ENCODE data around the gene KIFC3. TPM values are rescaled to one million over a fixed set of nuclear protein-coding genes. Genes with fewer than 3 reads are reported as not detected.

The KIFC3 gene
- total RNA-seq, 2 experiments from 2014 or later = not detected

DNA sequence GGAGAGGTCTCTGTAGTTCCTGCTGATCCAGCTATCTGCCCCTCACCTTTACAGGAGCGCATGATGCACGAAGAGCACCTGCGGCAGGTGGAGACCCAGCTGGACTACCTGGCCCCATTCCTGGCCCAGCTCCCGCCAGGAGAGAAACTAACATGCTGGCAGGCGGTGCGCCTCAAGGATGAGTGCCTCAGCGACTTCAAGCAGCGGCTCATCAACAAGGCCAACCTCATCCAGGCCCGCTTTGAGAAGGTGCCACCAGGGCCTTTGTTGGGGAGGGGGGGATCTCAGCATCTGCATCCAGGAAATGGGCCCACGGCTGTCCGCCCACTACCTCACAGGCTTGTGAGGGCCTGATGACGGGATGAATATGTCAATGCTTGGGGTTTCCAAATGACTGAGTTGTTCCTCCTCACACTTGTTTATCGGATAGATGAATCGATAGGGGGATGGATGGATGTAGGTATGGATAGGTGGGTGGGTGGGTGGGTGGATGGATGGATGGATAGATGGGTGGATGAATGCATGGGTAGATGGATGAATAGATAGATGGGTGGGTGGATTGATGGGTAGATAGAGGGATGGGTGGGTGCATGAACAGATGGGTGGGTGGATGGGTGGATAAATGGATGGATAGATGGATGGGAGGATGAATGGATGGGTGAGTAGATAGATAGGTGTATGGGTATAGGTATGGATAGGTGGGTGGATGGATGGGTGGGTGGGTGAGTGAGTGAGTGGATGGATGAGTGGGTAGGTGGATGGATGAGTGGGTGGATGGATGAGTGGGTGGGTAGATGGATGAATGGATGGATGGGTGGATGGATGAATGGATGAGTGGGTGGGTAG, 73.7 kb downstream of the KIFC3 start:
- H3K27ac ChIP-seq (ENCODE audit: low read depth in 1 of 2, low read length in 2 of 2) = no peak overlapping the region
- Mint-ChIP-seq H3K4me3 (no peak overlapping the region), H3K36me3 (ENCODE audit: low read depth) (no peaks in the 10 kb centered on the region), H3K9me3 (peaks cover 6% of the 10 kb centered on the region), H3K4me1 (ENCODE audit: low read depth) (no peaks in the 10 kb centered on the region), H3K27ac (no peak overlapping the region), H3K27me3 (no peaks in the 10 kb centered on the region)
- H3K27me3 ChIP-seq (ENCODE audit: control insufficient read depth in 1 of 2, insufficient read depth in 2 of 2, low read length in 2 of 2) = no peaks in the 10 kb centered on the region
- TF ChIP-seq, protein P1, sequence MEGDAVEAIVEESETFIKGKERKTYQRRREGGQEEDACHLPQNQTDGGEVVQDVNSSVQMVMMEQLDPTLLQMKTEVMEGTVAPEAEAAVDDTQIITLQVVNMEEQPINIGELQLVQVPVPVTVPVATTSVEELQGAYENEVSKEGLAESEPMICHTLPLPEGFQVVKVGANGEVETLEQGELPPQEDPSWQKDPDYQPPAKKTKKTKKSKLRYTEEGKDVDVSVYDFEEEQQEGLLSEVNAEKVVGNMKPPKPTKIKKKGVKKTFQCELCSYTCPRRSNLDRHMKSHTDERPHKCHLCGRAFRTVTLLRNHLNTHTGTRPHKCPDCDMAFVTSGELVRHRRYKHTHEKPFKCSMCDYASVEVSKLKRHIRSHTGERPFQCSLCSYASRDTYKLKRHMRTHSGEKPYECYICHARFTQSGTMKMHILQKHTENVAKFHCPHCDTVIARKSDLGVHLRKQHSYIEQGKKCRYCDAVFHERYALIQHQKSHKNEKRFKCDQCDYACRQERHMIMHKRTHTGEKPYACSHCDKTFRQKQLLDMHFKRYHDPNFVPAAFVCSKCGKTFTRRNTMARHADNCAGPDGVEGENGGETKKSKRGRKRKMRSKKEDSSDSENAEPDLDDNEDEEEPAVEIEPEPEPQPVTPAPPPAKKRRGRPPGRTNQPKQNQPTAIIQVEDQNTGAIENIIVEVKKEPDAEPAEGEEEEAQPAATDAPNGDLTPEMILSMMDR (IDR thresholded peaks at IDR 0.05) = no peak
- ATAC-seq (ENCODE audit: poor library complexity) (no peak), DNase-seq (no peak)
- ChIA-PET CTCF (no interaction called here), POLR2A (no interaction called here)
- H3K4me3 ChIP-seq (ENCODE audit: low read length) = no peak overlapping the region
- intact Hi-C loops (cut with DNase I, micrococcal nuclease) = no loop called here
- no peaks in the 10 kb centered on the region for H3K36me3 ChIP-seq (ENCODE audit: insufficient read depth, low read length)
- no peaks in the 10 kb centered on the region for H3K4me1 ChIP-seq (ENCODE audit: insufficient read depth, low read length)
- H3K9me3 ChIP-seq (ENCODE audit: control insufficient read depth in 1 of 2, insufficient read depth in 1 of 2, low read length in 2 of 2) = no peaks in the 10 kb centered on the region

DNA sequence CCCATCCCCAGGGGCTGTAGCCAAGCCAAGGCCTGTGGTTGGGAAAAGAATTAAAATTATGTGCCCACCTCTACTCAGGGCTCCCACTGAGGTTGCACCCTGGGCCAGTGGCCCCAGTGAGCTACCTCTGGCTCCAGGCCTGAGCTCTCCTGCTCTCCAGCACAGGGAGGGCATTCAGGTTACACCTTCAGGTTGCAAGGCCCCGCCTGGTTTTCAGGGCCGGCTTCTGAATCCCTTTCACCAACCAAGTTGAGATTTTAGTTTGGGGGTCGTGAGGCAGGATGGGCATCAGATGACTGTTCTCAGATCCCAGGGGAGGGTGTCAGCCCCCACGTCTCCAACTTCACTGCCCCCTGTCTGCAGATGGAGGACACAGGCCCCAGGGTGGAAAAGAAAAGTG, 74.7 kb downstream of the KIFC3 start:
- Histone ChIP-seq H3K27ac (ENCODE audit: low read depth in 1 of 2, low read length in 2 of 2) (no peak overlapping the region), H3K27me3 (ENCODE audit: control insufficient read depth in 1 of 2, insufficient read depth in 2 of 2, low read length in 2 of 2) (no peaks in the 10 kb centered on the region), H3K9me3 (ENCODE audit: control insufficient read depth in 1 of 2, insufficient read depth in 1 of 2, low read length in 2 of 2) (peaks cover 0 to 4% of the 10 kb centered on the region in 2 experiments), H3K4me3 (ENCODE audit: low read length) (no peak overlapping the region), H3K4me1 (ENCODE audit: insufficient read depth, low read length) (no peaks in the 10 kb centered on the region), H3K36me3 (ENCODE audit: insufficient read depth, low read length) (no peaks in the 10 kb centered on the region)
- no peaks in the 10 kb centered on the region for H3K4me1 Mint-ChIP-seq (ENCODE audit: low read depth)
- no peaks in the 10 kb centered on the region for H3K27me3 Mint-ChIP-seq
- intact Hi-C loops (cut with DNase I, micrococcal nuclease) = no loop called here
- DNase-seq (no peak), ATAC-seq (ENCODE audit: poor library complexity) (no peak)
- ChIA-PET CTCF (no interaction called here), POLR2A (no interaction called here)
- H3K9me3 Mint-ChIP-seq = peaks cover under 1% of the 10 kb centered on the region
- no peaks in the 10 kb centered on the region for H3K36me3 Mint-ChIP-seq (ENCODE audit: low read depth)
- no peak overlapping the region for H3K27ac Mint-ChIP-seq
- H3K4me3 Mint-ChIP-seq = no peak overlapping the region
- TF ChIP-seq, protein P1 (IDR thresholded peaks at IDR 0.05) = no peak

DNA sequence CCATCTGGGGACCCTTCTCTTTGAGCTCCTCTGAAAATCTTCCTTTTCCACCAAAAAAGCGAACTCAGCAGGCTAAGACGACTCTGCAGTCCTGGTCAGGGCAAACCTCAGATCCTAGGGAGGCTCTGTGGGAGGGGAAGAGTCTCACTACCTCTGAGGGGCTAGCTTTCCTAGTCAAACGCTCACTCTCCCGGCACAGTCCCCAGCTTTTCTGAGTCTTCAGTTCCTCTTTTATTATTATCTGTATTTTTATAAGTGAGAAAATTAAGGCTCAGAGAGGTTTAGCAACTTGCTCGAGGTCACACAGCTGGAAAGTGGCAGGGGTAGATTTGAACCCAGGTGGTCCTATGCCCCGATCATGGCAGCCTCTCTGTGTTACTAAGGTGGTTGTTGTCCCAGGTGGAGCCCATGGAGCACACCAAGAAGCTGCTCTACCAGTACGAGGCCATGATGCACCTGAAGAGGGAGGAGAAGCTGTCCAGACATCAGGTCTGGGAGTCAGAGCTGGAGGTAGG, 75.8 kb downstream of the KIFC3 start:
- no peaks in the 10 kb centered on the region for H3K27me3 Mint-ChIP-seq
- ChIA-PET POLR2A (no interaction called here), CTCF (no interaction called here)
- H3K27ac Mint-ChIP-seq = no peak overlapping the region
- no peaks in the 10 kb centered on the region for H3K4me1 Mint-ChIP-seq (ENCODE audit: low read depth)
- no peaks in the 10 kb centered on the region for H3K36me3 Mint-ChIP-seq (ENCODE audit: low read depth)
- Histone ChIP-seq H3K4me3 (ENCODE audit: low read length) (no peak overlapping the region), H3K9me3 (ENCODE audit: control insufficient read depth in 1 of 2, insufficient read depth in 1 of 2, low read length in 2 of 2) (peaks cover 0 to 4% of the 10 kb centered on the region in 2 experiments), H3K27ac (ENCODE audit: low read depth in 1 of 2, low read length in 2 of 2) (no peak overlapping the region), H3K27me3 (ENCODE audit: control insufficient read depth in 1 of 2, insufficient read depth in 2 of 2, low read length in 2 of 2) (no peaks in the 10 kb centered on the region), H3K4me1 (ENCODE audit: insufficient read depth, low read length) (no peaks in the 10 kb centered on the region), H3K36me3 (ENCODE audit: insufficient read depth, low read length) (no peaks in the 10 kb centered on the region)
- TF ChIP-seq, protein P1 (IDR thresholded peaks at IDR 0.05) = no peak
- ATAC-seq (ENCODE audit: poor library complexity) (no peak), DNase-seq (no peak)
- no peak overlapping the region for H3K4me3 Mint-ChIP-seq
- H3K9me3 Mint-ChIP-seq = no peaks in the 10 kb centered on the region
- intact Hi-C loops (cut with DNase I, micrococcal nuclease) = no loop called here

Data from CD4-positive, alpha-beta T cell (primary cell).